MM.1S (cell line): ENCODE data around the gene SPINT1.

Source experiments
- DNase-seq: peaks from one replicate; pipeline ENCODE4 v3.0.0-alpha.2; 2015
- H2AFZ ChIP-seq: fragments of 300-600 bp; sonication (generic); 2 replicates; pipeline ENCODE4 v1.6.0; 2016; ENCODE audit warnings: antibody characterized with exemption, low read length
- H3F3A ChIP-seq: fragments of 300-600 bp; sonication (generic); 2 replicates; pipeline ENCODE4 v1.6.1; 2016; ENCODE audit warnings: mild to moderate bottlenecking, antibody characterized with exemption, low read length, moderate library complexity, mixed read lengths; ENCODE audit not compliant: insufficient read depth
- H3K27ac ChIP-seq: fragments of 300-600 bp; sonication (generic); 2 replicates; pipeline ENCODE4 v1.5.1; 2016; ENCODE audit warnings: mild to moderate bottlenecking, low read length
- H3K27me3 ChIP-seq: fragments of 300-600 bp; sonication (generic); replicated peaks from 2 replicates; pipeline ENCODE4 v1.6.0; 2016; ENCODE audit warnings: low read length; ENCODE audit not compliant: insufficient read depth
- H3K36me3 ChIP-seq: fragments of 300-600 bp; sonication (generic); replicated peaks from 2 replicates; pipeline ENCODE4 v1.6.1; 2016; ENCODE audit warnings: mild to moderate bottlenecking, low read length, mixed read lengths; ENCODE audit not compliant: insufficient read depth
- H3K4me1 ChIP-seq: fragments of 300-600 bp; sonication (generic); 2 replicates; pipeline ENCODE4 v1.6.1; 2016; ENCODE audit warnings: low read length, mixed read lengths
- H3K4me2 ChIP-seq: fragments of 300-600 bp; sonication (generic); 2 replicates; pipeline ENCODE4 v1.6.0; 2016; ENCODE audit warnings: low read depth, low read length
- H3K4me3 ChIP-seq: fragments of 300-600 bp; sonication (generic); 2 replicates; pipeline ENCODE4 v1.5.1; 2016; ENCODE audit warnings: low read length, mixed read lengths
- H3K79me2 ChIP-seq: fragments of 300-600 bp; sonication (generic); 2 replicates; pipeline ENCODE4 v1.6.1; 2016; ENCODE audit warnings: mixed run types, low read length, mixed read lengths
- H3K9ac ChIP-seq: fragments of 300-600 bp; sonication (generic); 2 replicates; pipeline ENCODE4 v1.6.1; 2016; ENCODE audit warnings: low read length, mixed read lengths
- H3K9me2 ChIP-seq: fragments of 300-600 bp; sonication (generic); replicated peaks from 2 replicates; pipeline ENCODE4 v1.6.1; 2016; ENCODE audit warnings: mild to moderate bottlenecking, low read length, mixed read lengths; ENCODE audit not compliant: insufficient read depth
- H3K9me3 ChIP-seq: fragments of 300-600 bp; sonication (generic); replicated peaks from 2 replicates; pipeline ENCODE4 v1.6.1; 2016; ENCODE audit warnings: mild to moderate bottlenecking, low read length, mixed read lengths; ENCODE audit not compliant: insufficient read depth
- H4K20me1 ChIP-seq: fragments of 300-600 bp; sonication (generic); 2 replicates; pipeline ENCODE4 v1.6.1; 2016; ENCODE audit warnings: mild to moderate bottlenecking, low read length, moderate library complexity, mixed read lengths; ENCODE audit not compliant: insufficient read depth
- CTCF ChIP-seq: fragments of 300-600 bp; sonication (generic); IDR thresholded peaks from 2 replicates; pipeline ENCODE4 v1.5.1; 2016; ENCODE audit warnings: antibody characterized with exemption, low read length, mixed read lengths
- EZH2 ChIP-seq: fragments of 300-600 bp; sonication (generic); optimal IDR thresholded peaks from 2 replicates; pipeline ENCODE3; 2017; ENCODE audit warnings: low read depth, mild to moderate bottlenecking, antibody characterized with exemption, low read length, mixed read lengths
- EZH2phosphoT487 ChIP-seq: fragments of 300-600 bp; sonication (generic); IDR thresholded peaks from 2 replicates; pipeline ENCODE4 v1.6.1; 2018; ENCODE audit warnings: antibody characterized with exemption, low read length

SPINT1 gene

GRCh38 chr15:40845511-40846284 is 1.9 kb downstream of the SPINT1 start:
- H2AFZ ChIP-seq: no peak overlapping the region
- H3K27me3 ChIP-seq: no peaks in the 10 kb centered on the region
- H3K4me2 ChIP-seq: peak overlapping the region; percentile 63
- no peaks in the 10 kb centered on the region for H3K9me3 ChIP-seq
- DNase-seq: peak; percentile 31
- H3K27ac ChIP-seq: peak overlapping the region; percentile 46; the same call in 1 of the 2 replicates
- H3K4me1 ChIP-seq: peaks cover 25% of the 10 kb centered on the region
- peaks cover 6% of the 10 kb centered on the region; the same call in 1 of the 2 replicates for H3F3A ChIP-seq
- no peaks in the 10 kb centered on the region for H3K36me3 ChIP-seq
- H3K79me2 ChIP-seq: peaks cover 54% of the 10 kb centered on the region
- TF ChIP-seq EZH2: no peak
- no peak for TF ChIP-seq EZH2phosphoT487
- TF ChIP-seq CTCF: no peak
- H3K9ac ChIP-seq: no peak overlapping the region
- no peaks in the 10 kb centered on the region for H3K9me2 ChIP-seq
- no peaks in the 10 kb centered on the region for H4K20me1 ChIP-seq
- no peak overlapping the region; the same call in 1 of the 2 replicates for H3K4me3 ChIP-seq

GRCh38 chr15:40846841-40847222 is 3.0 kb downstream of the SPINT1 start:
- peaks cover 6% of the 10 kb centered on the region; the same call in 1 of the 2 replicates for H3F3A ChIP-seq
- H3K4me3 ChIP-seq: peak overlapping the region; percentile 28; the same call in 1 of the 2 replicates
- H3K4me2 ChIP-seq: peak overlapping the region; percentile 63
- peak overlapping the region; percentile 46; the same call in 1 of the 2 replicates for H3K27ac ChIP-seq
- no peaks in the 10 kb centered on the region for H3K9me3 ChIP-seq
- H3K79me2 ChIP-seq: peaks cover 57% of the 10 kb centered on the region
- no peaks in the 10 kb centered on the region for H3K27me3 ChIP-seq
- TF ChIP-seq EZH2phosphoT487 (no peak), CTCF (no peak), EZH2 (no peak)
- H3K4me1 ChIP-seq: peaks cover 25% of the 10 kb centered on the region
- peak overlapping the region; percentile 7 for H2AFZ ChIP-seq
- no peak overlapping the region for H3K9ac ChIP-seq
- no peak for DNase-seq
- no peaks in the 10 kb centered on the region for H3K36me3 ChIP-seq
- no peaks in the 10 kb centered on the region for H3K9me2 ChIP-seq
- no peaks in the 10 kb centered on the region for H4K20me1 ChIP-seq

- Histone ChIP-seq H2AFZ (peak overlapping the region; percentile 7), H3F3A (peaks cover 6% of the 10 kb centered on the region; the same call in 1 of the 2 replicates), H3K4me2 (peak overlapping the region; percentile 63), H3K9me3 (no peaks in the 10 kb centered on the region), H3K9me2 (no peaks in the 10 kb centered on the region), H3K4me1 (peaks cover 25% of the 10 kb centered on the region), H3K4me3 (peak overlapping the region; percentile 28; the same call in 1 of the 2 replicates), H3K79me2 (peaks cover 61% of the 10 kb centered on the region), H3K27ac (peak overlapping the region; percentile 46; the same call in 1 of the 2 replicates), H3K36me3 (no peaks in the 10 kb centered on the region), H3K27me3 (no peaks in the 10 kb centered on the region), H4K20me1 (no peaks in the 10 kb centered on the region), H3K9ac (no peak overlapping the region)
- TF ChIP-seq CTCF: no peak
- TF ChIP-seq EZH2phosphoT487: no peak
- no peak for TF ChIP-seq EZH2
- DNase-seq: peak; percentile 70
These were observed 3.5 kb downstream of the SPINT1 start for GRCh38 chr15:40847223-40847961.
